Body of pancreas (tissue), 4 donors: ENCODE measurements around the gene LGR5. TPM values are rescaled to one million over a fixed set of nuclear protein-coding genes. Genes with fewer than 3 reads are reported as not detected.

Source experiments
- ATAC-seq: fragments of 150-250 bp; one replicate; pipeline ENCODE4 v1.9.1; 2016
- DNase-seq, 4 donors: peaks; one replicate each; pipeline ENCODE4 v3.0.0-alpha.2; 2019
- H3K27ac ChIP-seq, 4 donors: fragments of 200-600 bp; sonication (generic); 1 replicate in 3 of 4; 2 replicates in 1 of 4; pipeline versions ENCODE4 v1.5.1 to v1.6.1; 2016 to 2019; ENCODE audit warnings: mild to moderate bottlenecking in 1 of 4, mixed read lengths in 1 of 4, moderate library complexity in 1 of 4
- H3K27me3 ChIP-seq, 2 donors: fragments of 200-600 bp; sonication (generic); one replicate each; pipeline ENCODE4 v1.6.0; 2016; ENCODE audit warnings: mild to moderate bottlenecking in 1 of 2
- H3K36me3 ChIP-seq, 2 donors: fragments of 200-600 bp; sonication (generic); replicated peaks in 1 of 2; 2 replicates each; pipeline ENCODE4 v1.5.1; 2016; ENCODE audit warnings: low read depth in 2 of 2; ENCODE audit not compliant: insufficient read depth in 1 of 2
- H3K4me1 ChIP-seq: fragments of 200-600 bp; sonication (generic); one replicate; pipeline ENCODE4 v1.6.0; 2016
- H3K4me3 ChIP-seq, 2 donors: fragments of 200-600 bp; sonication (generic); 1 replicate in 1 of 2; 2 replicates in 1 of 2; pipeline ENCODE4 v1.5.1; 2016 to 2019
- H3K9me3 ChIP-seq, 3 donors: fragments of 200-600 bp; sonication (generic); 1 replicate in 2 of 3; 2 replicates in 1 of 3; pipeline ENCODE4 v1.5.1; 2016
- POLR2A ChIP-seq, 3 donors: fragments of 450-650 bp; IDR thresholded peaks; one replicate each; pipeline ENCODE4 v1.6.1; 2016; ENCODE audit warnings: antibody characterized with exemption in 3 of 3, mild to moderate bottlenecking in 2 of 3
- WGBS, 2 donors: methylation state at CpG; one replicate each; pipeline ENCODE4 v1.1.5; 2017; 5-methylcytosine and 5-hydroxymethylcytosine counted together
- intact Hi-C: fragments of 100-400 bp; cut with DNase I; formaldehyde crosslinking; loops from one replicate; pipeline ENCODE4 v1.15.1; 2023
- total RNA-seq, 2 donors: library from RNA; depleted of rRNA; stranded (reverse); fragments of >200 nt; gene quantifications; one replicate each; pipeline ENCODE4 v1.1.0, GENCODE V29; 2016
- TF ChIP-seq, protein P1 (sequence below), 7 experiments: fragments of 450-650 bp in 4 of 7; fragments of 200-600 bp in 3 of 7; sonication (generic) in 3 of 7; IDR thresholded peaks; one replicate each; pipeline ENCODE4 v1.5.1; 2016 to 2019; ENCODE audit warnings: antibody characterized with exemption in 7 of 7

The LGR5 gene
- total RNA-seq, 2 donors from 2014 or later, result 0.52 TPM; not detected in 1

- 54 to 65% methylated on average over 2 of the region's 2 CpGs for WGBS, 2 donors
- intact Hi-C loops, result loop anchor here (10.0 kb wide), 1 partner anchor 664 kb away; no protein-coding TSS in a partner anchor
- TF ChIP-seq, protein P1, sequence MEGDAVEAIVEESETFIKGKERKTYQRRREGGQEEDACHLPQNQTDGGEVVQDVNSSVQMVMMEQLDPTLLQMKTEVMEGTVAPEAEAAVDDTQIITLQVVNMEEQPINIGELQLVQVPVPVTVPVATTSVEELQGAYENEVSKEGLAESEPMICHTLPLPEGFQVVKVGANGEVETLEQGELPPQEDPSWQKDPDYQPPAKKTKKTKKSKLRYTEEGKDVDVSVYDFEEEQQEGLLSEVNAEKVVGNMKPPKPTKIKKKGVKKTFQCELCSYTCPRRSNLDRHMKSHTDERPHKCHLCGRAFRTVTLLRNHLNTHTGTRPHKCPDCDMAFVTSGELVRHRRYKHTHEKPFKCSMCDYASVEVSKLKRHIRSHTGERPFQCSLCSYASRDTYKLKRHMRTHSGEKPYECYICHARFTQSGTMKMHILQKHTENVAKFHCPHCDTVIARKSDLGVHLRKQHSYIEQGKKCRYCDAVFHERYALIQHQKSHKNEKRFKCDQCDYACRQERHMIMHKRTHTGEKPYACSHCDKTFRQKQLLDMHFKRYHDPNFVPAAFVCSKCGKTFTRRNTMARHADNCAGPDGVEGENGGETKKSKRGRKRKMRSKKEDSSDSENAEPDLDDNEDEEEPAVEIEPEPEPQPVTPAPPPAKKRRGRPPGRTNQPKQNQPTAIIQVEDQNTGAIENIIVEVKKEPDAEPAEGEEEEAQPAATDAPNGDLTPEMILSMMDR (IDR thresholded peaks at IDR 0.05), result no peak
- TF ChIP-seq POLR2A (IDR thresholded peaks at IDR 0.05), result no peak
- H3K36me3 ChIP-seq, result no peaks in the 10 kb centered on the region
- no peak overlapping the region for H3K27ac ChIP-seq
- DNase-seq, result no peak
- no peaks in the 10 kb centered on the region for H3K27me3 ChIP-seq
- no peaks in the 10 kb centered on the region for H3K9me3 ChIP-seq
- ATAC-seq, result no peak
- no peaks in the 10 kb centered on the region for H3K4me1 ChIP-seq
- H3K4me3 ChIP-seq, result no peak overlapping the region
These were observed 40.4 kb upstream of the LGR5 start for GRCh38 chr12:71399197-71399596.

- TF ChIP-seq, protein P1 (IDR thresholded peaks at IDR 0.05), result no peak
- no peak for TF ChIP-seq POLR2A (IDR thresholded peaks at IDR 0.05)
- intact Hi-C loops, result no loop called here
- Histone ChIP-seq H3K27ac (no peak overlapping the region), H3K4me3 (no peak overlapping the region), H3K36me3 (no peaks in the 10 kb centered on the region), H3K4me1 (no peaks in the 10 kb centered on the region), H3K9me3 (no peaks in the 10 kb centered on the region), H3K27me3 (no peaks in the 10 kb centered on the region)
- no peak for ATAC-seq
- WGBS, 2 donors, result 65 to 72% methylated on average over 2 of the region's 2 CpGs
- no peak for DNase-seq
These were observed 39.1 kb upstream of the LGR5 start for GRCh38 chr12:71400481-71400880.

DNA sequence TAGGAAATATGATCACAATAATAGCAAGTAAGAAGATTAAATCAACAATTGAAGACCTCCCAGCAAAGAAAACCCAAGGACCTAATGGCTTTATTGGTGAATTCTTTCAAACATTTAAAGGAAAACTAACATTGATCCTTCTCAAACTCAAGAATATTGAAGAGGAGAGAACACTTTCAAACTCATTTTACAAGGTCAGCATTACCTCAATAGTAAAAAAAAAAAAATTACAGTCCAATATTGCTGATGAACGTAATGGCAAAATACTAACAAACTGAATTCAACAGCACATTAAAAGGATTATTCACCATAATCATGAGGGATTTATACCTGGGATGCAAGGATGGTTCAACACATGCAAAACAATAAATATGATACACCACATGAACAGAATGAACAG lies 33.7 kb upstream of the LGR5 start:
- no peaks in the 10 kb centered on the region for H3K9me3 ChIP-seq
- DNase-seq, result no peak
- ATAC-seq, result no peak
- H3K27me3 ChIP-seq, result no peaks in the 10 kb centered on the region
- no peak overlapping the region for H3K27ac ChIP-seq
- intact Hi-C loops, result no loop called here
- WGBS, 2 donors, result 83 to 91% methylated on average over 1 of the region's 1 CpG
- H3K4me1 ChIP-seq, result no peaks in the 10 kb centered on the region
- TF ChIP-seq POLR2A (IDR thresholded peaks at IDR 0.05), result no peak
- TF ChIP-seq, protein P1 (IDR thresholded peaks at IDR 0.05), result no peak
- no peaks in the 10 kb centered on the region for H3K36me3 ChIP-seq
- H3K4me3 ChIP-seq, result no peak overlapping the region

- Histone ChIP-seq H3K9me3 (no peaks in the 10 kb centered on the region), H3K36me3 (no peaks in the 10 kb centered on the region), H3K4me3 (no peak overlapping the region), H3K27ac (no peak overlapping the region), H3K4me1 (no peaks in the 10 kb centered on the region), H3K27me3 (no peaks in the 10 kb centered on the region)
- intact Hi-C loops, result no loop called here
- no peak for ATAC-seq
- WGBS, 2 donors, result 62 to 68% methylated on average over 1 of the region's 1 CpG
- DNase-seq, result no peak
- TF ChIP-seq, protein P1 (IDR thresholded peaks at IDR 0.05), result no peak
- TF ChIP-seq POLR2A (IDR thresholded peaks at IDR 0.05), result no peak
These were observed 31.9 kb upstream of the LGR5 start for GRCh38 chr12:71407732-71408131.

- intact Hi-C loops, result loop anchor here (10.0 kb wide), 1 partner anchor 334 kb away; no protein-coding TSS in a partner anchor
- Histone ChIP-seq H3K9me3 (no peaks in the 10 kb centered on the region), H3K4me1 (no peaks in the 10 kb centered on the region), H3K36me3 (no peaks in the 10 kb centered on the region), H3K27ac (no peak overlapping the region), H3K27me3 (no peaks in the 10 kb centered on the region), H3K4me3 (no peak overlapping the region)
- no peak for ATAC-seq
- DNase-seq, result no peak
- TF ChIP-seq, protein P1 (IDR thresholded peaks at IDR 0.05), result no peak
- no peak for TF ChIP-seq POLR2A (IDR thresholded peaks at IDR 0.05)
These were observed 28.8 kb upstream of the LGR5 start for GRCh38 chr12:71410844-71411243.
